CD8-positive, alpha-beta memory T cell (primary cell): ENCODE measurements around the gene LRSAM1. TPM values are rescaled to one million over a fixed set of nuclear protein-coding genes. Genes with fewer than 3 reads are reported as not detected.

Experiments
- CTCF ChIA-PET: fragments of 350-600 bp; sonication (Branson Sonifier 250); formaldehyde crosslinking; loops from one replicate; lab custom pipeline; 2021; ENCODE audit warnings: antibody characterized with exemption; lab: Charles Lee
- POLR2A ChIA-PET: fragments of 350-600 bp; sonication (Branson Sonifier 250); formaldehyde crosslinking; loops from one replicate; lab custom pipeline; 2021; ENCODE audit warnings: antibody characterized with exemption; lab: Charles Lee
- DNase-seq, 5 donors: peaks; one replicate each; pipeline versions ENCODE4 v3.0.0 to v3.0.0-alpha.2; 2020 to 2022; ENCODE audit warnings: mixed read lengths in 1 of 5
- H3K27ac ChIP-seq: one replicate; pipeline ENCODE4 v1.7.0; 2013; ENCODE audit warnings: low read depth, mild to moderate bottlenecking, low read length, moderate library complexity
- H3K27me3 ChIP-seq: 2 replicates; pipeline ENCODE4 v1.7.0; 2013; ENCODE audit warnings: low read length, mild to moderate bottlenecking; ENCODE audit not compliant: insufficient read depth, poor library complexity, severe bottlenecking
- H3K36me3 ChIP-seq: 2 replicates; pipeline ENCODE4 v1.7.0; 2013; ENCODE audit warnings: mild to moderate bottlenecking, low read length, moderate library complexity; ENCODE audit not compliant: insufficient read depth
- H3K4me1 ChIP-seq: 2 replicates; pipeline ENCODE4 v1.7.0; 2013; ENCODE audit warnings: mild to moderate bottlenecking, low read length, moderate library complexity; ENCODE audit not compliant: insufficient read depth
- H3K4me3 ChIP-seq: 2 replicates; pipeline ENCODE4 v1.7.0; 2013; ENCODE audit warnings: mild to moderate bottlenecking, low read length
- H3K9me3 ChIP-seq: 2 replicates; pipeline ENCODE4 v1.7.0; 2013; ENCODE audit warnings: mild to moderate bottlenecking, low read length
- H3K27ac Mint-ChIP-seq, 8 donors: one replicate each; pipeline ENCODE4 v1.8.0; 2020 to 2021; ENCODE audit warnings: mixed read lengths in 8 of 8, mild to moderate bottlenecking in 6 of 8, inconsistent platforms in 3 of 8, moderate library complexity in 3 of 8
- H3K27me3 Mint-ChIP-seq, 2 donors: one replicate each; pipeline ENCODE4 v1.8.0; 2020 to 2021; ENCODE audit warnings: mixed read lengths in 2 of 2, mild to moderate bottlenecking in 1 of 2, moderate library complexity in 1 of 2
- H3K36me3 Mint-ChIP-seq, 3 donors: one replicate each; pipeline ENCODE4 v1.8.0; 2020 to 2021; ENCODE audit warnings: mixed read lengths in 3 of 3, inconsistent platforms in 1 of 3, mild to moderate bottlenecking in 1 of 3
- H3K4me1 Mint-ChIP-seq, 3 donors: one replicate each; pipeline ENCODE4 v1.8.0; 2020 to 2021; ENCODE audit warnings: mixed read lengths in 3 of 3, inconsistent platforms in 1 of 3, mild to moderate bottlenecking in 1 of 3
- H3K4me3 Mint-ChIP-seq, 7 donors: one replicate each; pipeline ENCODE4 v1.8.0; 2020 to 2021; ENCODE audit warnings: mixed read lengths in 7 of 7, mild to moderate bottlenecking in 6 of 7, moderate library complexity in 4 of 7, inconsistent platforms in 2 of 7
- H3K9me3 Mint-ChIP-seq, 5 donors: one replicate each; pipeline ENCODE4 v1.8.0; 2020 to 2022; ENCODE audit warnings: mixed read lengths in 5 of 5, mild to moderate bottlenecking in 3 of 5, moderate library complexity in 2 of 5, inconsistent platforms in 1 of 5
- polyA plus RNA-seq: library from polyadenylated mRNA; unstranded; fragments of 300-500 nt; fragmentation: Illumina TruSeq; gene quantifications from one replicate; pipeline ENCODE4 v1.2.3, GENCODE V29; 2021
- total RNA-seq, 2 experiments: library from RNA; stranded (reverse); gene quantifications; one replicate each; pipeline ENCODE4 v1.2.3, GENCODE V29; 2021

LRSAM1 gene
- total and polyA plus RNA-seq, 3 experiments from 2014 or later = 9.5 to 23.0 (median 22.6) TPM

- CTCF ChIA-PET = no interaction called here
- POLR2A ChIA-PET = interaction anchor here (0.6 kb wide), 1 partner anchor 110 kb away, joined by 4 read pairs; no protein-coding TSS in a partner anchor
These were observed 79.1 kb downstream of the LRSAM1 start for GRCh38 chr9:127530206-127530941.

GRCh38 chr9:127531676-127532075 is 80.4 kb downstream of the LRSAM1 start:
- Mint-ChIP-seq H3K27ac (peak overlapping the region in 1 of 8 donors; percentile 13), H3K36me3 (peaks cover 0 to 7% (median 3%) of the 10 kb centered on the region in 3 donors), H3K27me3 (no peaks in the 10 kb centered on the region), H3K4me1 (no peaks in the 10 kb centered on the region), H3K9me3 (no peaks in the 10 kb centered on the region), H3K4me3 (no peak overlapping the region)
- Histone ChIP-seq H3K27ac (no peak overlapping the region), H3K4me1 (no peaks in the 10 kb centered on the region), H3K9me3 (no peaks in the 10 kb centered on the region), H3K27me3 (no peaks in the 10 kb centered on the region), H3K36me3 (no peaks in the 10 kb centered on the region), H3K4me3 (no peak overlapping the region)
- ChIA-PET CTCF (no interaction called here), POLR2A (no interaction called here)
- DNase-seq = no peak

More at GRCh38 chr9:127530206-127530941, 79.1 kb downstream of the LRSAM1 start:
- H3K9me3 ChIP-seq = peaks cover 6% of the 10 kb centered on the region
- no peak overlapping the region for H3K27ac ChIP-seq
- no peak for DNase-seq
- Mint-ChIP-seq H3K27me3 (no peaks in the 10 kb centered on the region), H3K9me3 (peaks cover 0 to 5% (median 0%) of the 10 kb centered on the region in 5 donors), H3K36me3 (peaks cover 5 to 13% (median 7%) of the 10 kb centered on the region in 3 donors), H3K4me3 (no peak overlapping the region), H3K27ac (peak overlapping the region in 2 of 8 donors; percentile 12 to 83), H3K4me1 (no peaks in the 10 kb centered on the region)
- peaks cover 2% of the 10 kb centered on the region for H3K36me3 ChIP-seq
- H3K4me3 ChIP-seq = no peak overlapping the region
- H3K27me3 ChIP-seq = no peaks in the 10 kb centered on the region
- H3K4me1 ChIP-seq = no peaks in the 10 kb centered on the region

GRCh38 chr9:127534250-127534906 is 83.1 kb downstream of the LRSAM1 start:
- Histone ChIP-seq H3K4me1 (no peaks in the 10 kb centered on the region), H3K9me3 (no peaks in the 10 kb centered on the region), H3K27ac (no peak overlapping the region), H3K36me3 (no peaks in the 10 kb centered on the region), H3K27me3 (no peaks in the 10 kb centered on the region), H3K4me3 (no peak overlapping the region)
- Mint-ChIP-seq H3K4me3 (no peak overlapping the region), H3K27me3 (no peaks in the 10 kb centered on the region), H3K9me3 (no peaks in the 10 kb centered on the region), H3K4me1 (peaks cover 0 to 2% (median 0%) of the 10 kb centered on the region in 3 donors), H3K27ac (peak overlapping the region in 1 of 8 donors; percentile 54), H3K36me3 (peaks cover 0 to 2% (median 0%) of the 10 kb centered on the region in 3 donors)
- DNase-seq = no peak
- POLR2A ChIA-PET = no interaction called here
- CTCF ChIA-PET = no interaction called here

- Histone ChIP-seq H3K27ac (no peak overlapping the region), H3K9me3 (no peaks in the 10 kb centered on the region), H3K4me3 (no peak overlapping the region), H3K4me1 (no peaks in the 10 kb centered on the region), H3K36me3 (no peaks in the 10 kb centered on the region), H3K27me3 (no peaks in the 10 kb centered on the region)
- no peak for DNase-seq
- Mint-ChIP-seq H3K27ac (peak overlapping the region in 1 of 8 donors; percentile 54), H3K4me3 (no peak overlapping the region), H3K27me3 (no peaks in the 10 kb centered on the region), H3K9me3 (no peaks in the 10 kb centered on the region), H3K4me1 (peaks cover 0 to 2% (median 0%) of the 10 kb centered on the region in 3 donors), H3K36me3 (peaks cover 0 to 2% (median 0%) of the 10 kb centered on the region in 3 donors)
- ChIA-PET CTCF (interaction anchor here (1.8 kb wide), 1 partner anchor 31 kb away, joined by 5 read pairs; no protein-coding TSS in a partner anchor), POLR2A (no interaction called here)
These were observed 83.6 kb downstream of the LRSAM1 start for GRCh38 chr9:127534931-127535330.

GRCh38 chr9:127535396-127535795 is 84.1 kb downstream of the LRSAM1 start:
- ChIA-PET CTCF (interaction anchor here (1.8 kb wide), 1 partner anchor 32 kb away, joined by 5 read pairs; no protein-coding TSS in a partner anchor), POLR2A (no interaction called here)
- Histone ChIP-seq H3K9me3 (no peaks in the 10 kb centered on the region), H3K27me3 (no peaks in the 10 kb centered on the region), H3K27ac (no peak overlapping the region), H3K4me1 (no peaks in the 10 kb centered on the region), H3K4me3 (no peak overlapping the region), H3K36me3 (no peaks in the 10 kb centered on the region)
- H3K4me1 Mint-ChIP-seq = peaks cover 0 to 2% (median 0%) of the 10 kb centered on the region in 3 donors
- DNase-seq = no peak
- H3K36me3 Mint-ChIP-seq = peaks cover 0 to 1% (median 0%) of the 10 kb centered on the region in 3 donors
- no peaks in the 10 kb centered on the region for H3K9me3 Mint-ChIP-seq
- no peaks in the 10 kb centered on the region for H3K27me3 Mint-ChIP-seq
- H3K4me3 Mint-ChIP-seq = no peak overlapping the region
- H3K27ac Mint-ChIP-seq = no peak overlapping the region

GRCh38 chr9:127535834-127536233 is 84.5 kb downstream of the LRSAM1 start:
- H3K4me1 ChIP-seq = no peaks in the 10 kb centered on the region
- ChIA-PET CTCF (interaction anchor here (1.8 kb wide), 1 partner anchor 32 kb away, joined by 5 read pairs; no protein-coding TSS in a partner anchor), POLR2A (no interaction called here)
- Mint-ChIP-seq H3K4me3 (no peak overlapping the region), H3K9me3 (no peaks in the 10 kb centered on the region), H3K27ac (peak overlapping the region in 1 of 8 donors; percentile 11), H3K27me3 (no peaks in the 10 kb centered on the region), H3K36me3 (no peaks in the 10 kb centered on the region), H3K4me1 (peaks cover 0 to 2% (median 0%) of the 10 kb centered on the region in 3 donors)
- no peaks in the 10 kb centered on the region for H3K9me3 ChIP-seq
- no peaks in the 10 kb centered on the region for H3K36me3 ChIP-seq
- H3K27me3 ChIP-seq = no peaks in the 10 kb centered on the region
- no peak overlapping the region for H3K27ac ChIP-seq
- no peak overlapping the region for H3K4me3 ChIP-seq
- no peak for DNase-seq

GRCh38 chr9:127536499-127536898 is 85.2 kb downstream of the LRSAM1 start:
- ChIA-PET POLR2A (no interaction called here), CTCF (interaction anchor here (1.1 to 1.8 kb wide), 3 partner anchors 11 to 33 kb away, joined by 3 to 5 read pairs (median 4); no protein-coding TSS in a partner anchor)
- Histone ChIP-seq H3K4me1 (no peaks in the 10 kb centered on the region), H3K9me3 (no peaks in the 10 kb centered on the region), H3K36me3 (no peaks in the 10 kb centered on the region), H3K27me3 (no peaks in the 10 kb centered on the region), H3K27ac (no peak overlapping the region), H3K4me3 (no peak overlapping the region)
- Mint-ChIP-seq H3K27me3 (no peaks in the 10 kb centered on the region), H3K27ac (peak overlapping the region in 2 of 8 donors; percentile 43 to 76), H3K36me3 (no peaks in the 10 kb centered on the region), H3K4me1 (peaks cover 0 to 2% (median 0%) of the 10 kb centered on the region in 3 donors), H3K4me3 (no peak overlapping the region), H3K9me3 (no peaks in the 10 kb centered on the region)
- DNase-seq = no peak

GRCh38 chr9:127537014-127537413 is 85.7 kb downstream of the LRSAM1 start:
- no peak for DNase-seq
- H3K4me3 Mint-ChIP-seq = no peak overlapping the region
- POLR2A ChIA-PET = no interaction called here
- H3K27ac Mint-ChIP-seq = peak overlapping the region in 3 of 8 donors; percentile 22 to 60 (median 60)
- Histone ChIP-seq H3K4me3 (no peak overlapping the region), H3K36me3 (no peaks in the 10 kb centered on the region), H3K27ac (no peak overlapping the region), H3K27me3 (no peaks in the 10 kb centered on the region), H3K9me3 (no peaks in the 10 kb centered on the region), H3K4me1 (no peaks in the 10 kb centered on the region)
- CTCF ChIA-PET = interaction anchor here (1.1 to 1.7 kb wide), 2 partner anchors 11 to 32 kb away, joined by 3 to 4 read pairs; no protein-coding TSS in a partner anchor
- H3K9me3 Mint-ChIP-seq = no peaks in the 10 kb centered on the region
- peaks cover 0 to 2% (median 0%) of the 10 kb centered on the region in 3 donors for H3K4me1 Mint-ChIP-seq
- H3K27me3 Mint-ChIP-seq = no peaks in the 10 kb centered on the region
- H3K36me3 Mint-ChIP-seq = no peaks in the 10 kb centered on the region
